Epithelial cell of esophagus (primary cell): ENCODE results near the gene DUSP18.

ENCODE experiments used
- DNase-seq: peaks from one replicate; pipeline ENCODE4 v3.0.0; 2010; ENCODE audit warnings: low read depth
- H3K4me3 ChIP-seq: 2 replicates; pipeline ENCODE4 v1.5.1; 2011; ENCODE audit warnings: mild to moderate bottlenecking, low read length, control low read depth
- TF ChIP-seq, protein P1 (sequence below): IDR thresholded peaks from 2 replicates; pipeline ENCODE4 v1.5.1; 2011; ENCODE audit warnings: low read depth, mild to moderate bottlenecking, low read length, control low read depth, inconsistent platforms; ENCODE audit not compliant: insufficient read depth; ENCODE audit errors: missing control alignments

DUSP18 gene

DNA sequence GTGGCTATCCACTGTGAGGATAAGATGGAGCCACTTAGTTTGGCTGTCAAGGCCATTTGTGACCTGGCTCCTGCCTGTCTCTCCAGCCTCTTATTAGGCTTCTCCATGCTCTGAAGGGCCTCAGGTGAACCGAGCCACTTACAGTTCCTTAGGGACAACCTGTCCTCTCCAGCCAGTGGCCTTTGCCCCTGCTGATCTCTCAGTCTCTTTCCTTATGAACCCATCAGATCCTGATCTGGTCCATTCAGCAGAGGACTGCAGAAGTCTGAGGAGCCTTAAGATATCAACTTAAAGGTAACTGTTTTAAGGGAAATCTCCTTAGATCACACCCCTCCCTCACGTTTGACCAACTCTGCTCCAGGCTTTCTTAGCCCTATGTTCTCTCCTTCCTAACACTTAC lies 2.4 kb downstream of the DUSP18 start:
- DNase-seq = no peak
- TF ChIP-seq, protein P1, sequence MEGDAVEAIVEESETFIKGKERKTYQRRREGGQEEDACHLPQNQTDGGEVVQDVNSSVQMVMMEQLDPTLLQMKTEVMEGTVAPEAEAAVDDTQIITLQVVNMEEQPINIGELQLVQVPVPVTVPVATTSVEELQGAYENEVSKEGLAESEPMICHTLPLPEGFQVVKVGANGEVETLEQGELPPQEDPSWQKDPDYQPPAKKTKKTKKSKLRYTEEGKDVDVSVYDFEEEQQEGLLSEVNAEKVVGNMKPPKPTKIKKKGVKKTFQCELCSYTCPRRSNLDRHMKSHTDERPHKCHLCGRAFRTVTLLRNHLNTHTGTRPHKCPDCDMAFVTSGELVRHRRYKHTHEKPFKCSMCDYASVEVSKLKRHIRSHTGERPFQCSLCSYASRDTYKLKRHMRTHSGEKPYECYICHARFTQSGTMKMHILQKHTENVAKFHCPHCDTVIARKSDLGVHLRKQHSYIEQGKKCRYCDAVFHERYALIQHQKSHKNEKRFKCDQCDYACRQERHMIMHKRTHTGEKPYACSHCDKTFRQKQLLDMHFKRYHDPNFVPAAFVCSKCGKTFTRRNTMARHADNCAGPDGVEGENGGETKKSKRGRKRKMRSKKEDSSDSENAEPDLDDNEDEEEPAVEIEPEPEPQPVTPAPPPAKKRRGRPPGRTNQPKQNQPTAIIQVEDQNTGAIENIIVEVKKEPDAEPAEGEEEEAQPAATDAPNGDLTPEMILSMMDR = no peak
- H3K4me3 ChIP-seq = no peak overlapping the region

DNA sequence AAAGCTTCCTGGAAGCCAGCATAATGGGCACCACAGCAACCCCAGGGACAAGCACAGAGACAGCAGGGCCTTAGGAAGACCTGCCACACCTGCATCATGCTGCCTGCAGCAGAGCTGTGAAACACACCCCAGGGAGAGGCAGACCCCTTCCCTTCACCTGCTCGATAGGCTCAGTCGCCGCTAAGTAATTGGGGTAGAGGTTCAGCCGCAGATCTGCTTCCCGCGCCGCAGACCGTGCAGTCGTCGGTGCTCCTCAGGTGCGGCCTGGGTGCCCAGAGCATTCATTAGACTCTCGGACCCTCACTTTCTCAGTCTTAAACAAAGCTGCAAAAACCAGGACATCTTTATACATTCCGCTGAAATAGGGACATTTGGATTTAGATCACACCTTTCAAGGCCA lies 2.9 kb downstream of the DUSP18 start:
- no peak overlapping the region for H3K4me3 ChIP-seq
- no peak for DNase-seq
- TF ChIP-seq, protein P1 = no peak

DNA sequence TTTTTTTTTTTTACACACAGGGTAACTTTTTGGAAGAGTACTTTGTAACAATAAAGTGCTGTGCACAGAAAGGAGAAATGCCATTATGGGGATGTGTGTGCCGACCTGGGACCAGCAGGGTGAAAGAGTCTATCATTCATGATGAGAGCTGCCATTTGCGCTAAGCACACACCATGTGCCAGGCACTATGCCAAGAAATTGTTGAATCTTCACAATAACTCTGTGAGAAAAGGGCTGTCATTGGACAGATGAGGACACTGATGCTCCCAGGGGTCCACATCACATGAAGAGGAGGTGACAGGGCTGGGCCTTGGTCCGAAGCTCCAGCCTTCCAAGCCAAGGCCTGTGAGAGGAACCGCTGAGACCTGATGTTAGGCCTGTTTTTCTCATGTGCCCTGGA lies 5.6 kb downstream of the DUSP18 start:
- H3K4me3 ChIP-seq = no peak overlapping the region
- DNase-seq = no peak
- TF ChIP-seq, protein P1 = no peak

DNA sequence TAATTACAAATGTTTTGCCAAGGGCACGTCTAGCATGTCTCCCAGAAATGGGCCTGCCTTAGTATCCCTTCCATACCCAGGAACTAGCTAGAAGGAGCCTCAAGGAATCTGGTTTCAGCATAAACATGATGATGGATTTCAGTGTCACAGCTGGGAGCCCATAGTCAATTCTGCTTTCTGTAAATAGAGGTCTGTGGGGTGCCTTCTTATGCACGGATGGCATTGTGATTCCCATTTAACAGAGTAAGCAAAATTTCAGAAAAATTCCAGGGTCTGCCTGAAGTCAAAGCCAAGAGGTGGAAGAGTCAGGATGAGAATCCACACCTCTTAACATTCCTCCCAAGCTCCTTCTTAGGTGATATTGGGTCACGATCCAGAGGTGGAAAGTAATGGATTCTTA lies 12.1 kb downstream of the DUSP18 start:
- H3K4me3 ChIP-seq = no peak overlapping the region
- TF ChIP-seq, protein P1 = no peak
- DNase-seq = no peak

DNA sequence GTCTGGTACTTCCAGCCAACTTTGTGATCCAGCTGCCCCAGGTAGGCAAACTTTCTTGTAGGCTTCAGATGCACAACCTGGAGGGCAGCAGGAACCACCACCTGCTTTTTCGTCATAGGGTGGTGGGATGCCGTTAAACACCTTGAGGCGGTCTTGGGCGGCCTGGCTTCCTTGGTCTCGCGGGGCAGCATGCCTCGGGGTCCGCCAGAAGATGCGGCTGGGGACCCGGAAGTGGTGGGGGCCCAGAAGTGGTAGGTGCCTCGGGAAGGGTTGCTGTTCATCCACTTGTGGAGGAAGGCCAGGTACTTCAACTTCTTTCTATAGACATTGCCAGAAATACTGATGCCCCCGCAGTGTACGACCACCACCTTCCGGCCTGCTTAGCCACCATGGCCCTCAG lies 13.3 kb downstream of the DUSP18 start:
- no peak overlapping the region for H3K4me3 ChIP-seq
- TF ChIP-seq, protein P1 = no peak
- DNase-seq = no peak

DNA sequence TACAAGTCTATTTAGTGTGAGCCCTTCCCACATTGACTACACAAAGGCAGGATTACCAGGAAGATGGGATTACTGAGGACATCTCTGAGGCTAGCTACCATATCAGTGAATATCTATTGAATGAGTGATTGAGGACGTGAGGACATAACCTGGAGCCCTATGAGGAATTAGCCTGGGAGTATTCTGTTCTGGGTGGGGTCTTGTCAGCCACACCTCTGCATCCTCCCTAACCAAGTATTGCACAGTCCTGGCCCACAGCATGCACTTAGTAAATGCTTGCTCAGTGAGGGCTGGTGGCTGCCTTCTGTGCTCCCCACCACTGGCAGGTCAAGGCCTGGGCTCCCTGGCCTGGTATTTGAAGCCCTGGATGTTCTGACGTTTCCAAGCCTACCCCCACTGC lies 14.8 kb downstream of the DUSP18 start:
- TF ChIP-seq, protein P1 = no peak

DNA sequence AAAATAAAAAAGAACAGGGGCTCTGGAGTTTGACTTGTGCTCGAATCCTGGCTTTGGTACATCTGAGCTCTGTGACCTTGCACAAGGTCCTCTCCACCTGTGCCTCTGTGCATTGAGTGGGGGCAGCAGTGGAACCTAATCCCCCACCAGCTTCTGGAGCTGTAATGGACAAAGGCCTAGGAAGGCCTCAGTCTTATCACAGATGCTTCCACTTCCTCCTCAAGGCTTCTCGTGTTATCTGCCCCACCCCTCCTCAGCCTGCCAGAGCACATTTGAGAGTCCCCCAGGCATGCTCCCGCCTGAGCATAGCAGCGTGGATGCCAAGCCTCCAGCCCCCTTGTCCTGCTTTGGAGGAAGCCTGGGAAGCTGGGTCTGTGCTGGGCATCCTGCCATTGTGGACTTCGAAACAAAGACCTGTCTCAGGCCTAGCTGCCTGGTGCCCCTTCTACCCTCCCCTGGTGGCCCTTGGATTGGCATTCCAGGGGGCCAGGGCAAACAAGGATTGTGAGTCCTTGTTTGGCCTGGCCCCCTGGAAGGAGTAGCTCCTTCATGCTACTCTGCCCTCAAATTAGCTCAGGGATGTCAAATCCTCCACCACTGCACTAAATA lies 17.1 kb downstream of the DUSP18 start:
- TF ChIP-seq, protein P1 = no peak
- no peak for DNase-seq
- H3K4me3 ChIP-seq = no peak overlapping the region

More for the DNA sequence above, 14.8 kb downstream of the DUSP18 start:
- no peak for DNase-seq
- no peak overlapping the region for H3K4me3 ChIP-seq
